Right lobe of liver (tissue), 4 donors: ENCODE data around the gene ADGRF4.

Source experiments
- CTCF ChIP-seq, 4 donors: fragments of 200-600 bp in 3 of 4; fragments of 450-650 bp in 1 of 4; IDR thresholded peaks; one replicate each; pipeline versions ENCODE4 v1.5.1 to v1.8.0; 2016 to 2022; ENCODE audit warnings: antibody characterized with exemption in 4 of 4, mild to moderate bottlenecking in 2 of 4
- POLR2A ChIP-seq: fragments of 450-650 bp; IDR thresholded peaks from one replicate; pipeline ENCODE4 v1.6.1; 2017; ENCODE audit warnings: antibody characterized with exemption, mild to moderate bottlenecking
- donor health status: DM: no; HTN: no; CAD: no.
- donor health status: DM: no; HTN: no; CAD: no.
- donor health status: DM: no; HTN: yes; CAD: no.

DNA sequence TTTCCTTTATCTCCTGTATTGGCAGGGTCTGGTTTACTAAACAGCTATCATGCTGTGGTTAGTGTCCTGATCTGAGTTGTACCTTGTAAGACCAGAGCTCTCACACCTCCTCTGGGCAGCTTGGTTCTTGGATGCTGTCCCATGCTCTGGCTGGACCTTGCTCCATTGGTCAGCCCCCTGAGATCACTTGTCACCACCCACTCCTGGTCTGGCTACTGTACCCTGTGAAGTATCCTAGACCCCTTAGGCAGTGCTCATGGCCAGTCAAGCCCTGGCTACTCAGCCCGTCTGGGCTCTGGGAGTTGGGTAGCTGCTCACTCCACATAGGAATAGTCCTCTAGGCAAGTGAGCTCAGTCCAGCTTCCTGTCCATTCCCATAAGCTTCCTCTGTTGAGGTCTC lies 31.1 kb downstream of the ADGRF4 start:
- TF ChIP-seq POLR2A (no peak), CTCF (IDR thresholded peaks at IDR 0.05) (no peak)
